Right atrium auricular region (tissue), 2 donors: ENCODE data around the gene DNAH5. TPM values are rescaled to one million over a fixed set of nuclear protein-coding genes. Genes with fewer than 3 reads are reported as not detected.

ENCODE experiments used
- DNase-seq: peaks from one replicate; pipeline ENCODE4 v3.0.0-alpha.2; 2019; ENCODE audit warnings: low spot score
- H3K27ac ChIP-seq, 2 donors: fragments of 200-600 bp; sonication (generic); 1 replicate in 1 of 2; 2 replicates in 1 of 2; pipeline ENCODE4 v1.5.1; 2016 to 2019
- H3K27me3 ChIP-seq, 2 donors: fragments of 200-600 bp; sonication (generic); one replicate each; pipeline versions ENCODE4 v1.5.1 to v1.6.0; 2017 to 2019
- H3K36me3 ChIP-seq: fragments of 200-600 bp; sonication (generic); one replicate; pipeline ENCODE4 v1.5.1; 2016
- H3K4me1 ChIP-seq, 2 donors: fragments of 200-600 bp; sonication (generic); one replicate each; pipeline versions ENCODE4 v1.5.1 to v1.6.0; 2017 to 2019
- H3K4me3 ChIP-seq, 2 donors: fragments of 200-600 bp; sonication (generic); 1 replicate in 1 of 2; 2 replicates in 1 of 2; pipeline ENCODE4 v1.5.1; 2017 to 2019; ENCODE audit warnings: mild to moderate bottlenecking in 1 of 2, moderate library complexity in 1 of 2
- H3K9me3 ChIP-seq, 2 donors: fragments of 200-600 bp; sonication (generic); one replicate each; pipeline ENCODE4 v1.5.1; 2019
- CTCF ChIP-seq, 2 donors: fragments of 200-600 bp; sonication (generic); IDR thresholded peaks; one replicate each; pipeline ENCODE4 v1.5.1; 2019; ENCODE audit warnings: antibody characterized with exemption in 2 of 2
- total RNA-seq, 2 donors: library from RNA; depleted of rRNA; stranded (reverse); fragments of >200 nt; gene quantifications; one replicate each; pipeline ENCODE4 v1.1.0, GENCODE V29; 2016

DNAH5 gene
- total RNA-seq, 2 donors from 2014 or later = 0.08 TPM; not detected in 1

- Histone ChIP-seq H3K4me1 (no peaks in the 10 kb centered on the region), H3K27ac (no peak overlapping the region), H3K27me3 (no peaks in the 10 kb centered on the region), H3K9me3 (peaks cover 0 to 6% of the 10 kb centered on the region in 2 donors), H3K36me3 (no peaks in the 10 kb centered on the region), H3K4me3 (no peak overlapping the region)
- TF ChIP-seq CTCF (IDR thresholded peaks at IDR 0.05) = no peak
- DNase-seq = no peak
Measured at GRCh38 chr5:13898569-13898968, 45.9 kb downstream of the DNAH5 start.

DNA sequence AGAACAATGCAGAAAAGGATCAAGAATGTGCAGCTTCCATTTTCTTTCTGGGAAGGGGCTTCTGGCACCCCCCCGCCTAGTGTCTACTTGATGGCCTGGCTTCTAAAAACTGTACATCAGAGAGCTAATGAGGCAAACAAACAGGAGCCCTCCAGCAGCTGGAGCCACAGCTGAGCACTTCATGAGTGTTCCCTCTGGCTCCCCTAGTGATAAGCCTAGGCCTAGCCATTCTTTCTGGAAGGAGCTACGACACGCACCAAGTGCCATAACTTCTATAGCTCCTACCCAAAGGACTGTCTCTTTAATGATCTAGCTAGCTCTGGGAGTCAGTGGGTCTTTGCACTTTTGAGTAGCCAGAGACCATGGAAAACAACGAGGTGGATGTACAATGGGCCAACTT lies 66.1 kb downstream of the DNAH5 start:
- Histone ChIP-seq H3K4me1 (no peaks in the 10 kb centered on the region), H3K27ac (no peak overlapping the region), H3K9me3 (peaks cover 0 to 23% of the 10 kb centered on the region in 2 donors), H3K4me3 (no peak overlapping the region), H3K36me3 (no peaks in the 10 kb centered on the region), H3K27me3 (no peaks in the 10 kb centered on the region)
- no peak for DNase-seq
- no peak for TF ChIP-seq CTCF (IDR thresholded peaks at IDR 0.05)

GRCh38 chr5:13866792-13867191 lies 77.7 kb downstream of the DNAH5 start:
- Histone ChIP-seq H3K27me3 (no peaks in the 10 kb centered on the region), H3K4me1 (no peaks in the 10 kb centered on the region), H3K27ac (no peak overlapping the region), H3K4me3 (no peak overlapping the region), H3K36me3 (no peaks in the 10 kb centered on the region), H3K9me3 (no peaks in the 10 kb centered on the region)
- no peak for TF ChIP-seq CTCF (IDR thresholded peaks at IDR 0.05)
- DNase-seq = no peak

- Histone ChIP-seq H3K36me3 (no peaks in the 10 kb centered on the region), H3K4me1 (no peaks in the 10 kb centered on the region), H3K27me3 (no peaks in the 10 kb centered on the region), H3K4me3 (no peak overlapping the region), H3K9me3 (no peaks in the 10 kb centered on the region), H3K27ac (no peak overlapping the region)
- TF ChIP-seq CTCF (IDR thresholded peaks at IDR 0.05) = no peak
- DNase-seq = no peak
Measured at GRCh38 chr5:13865312-13865711, 79.2 kb downstream of the DNAH5 start.

DNA sequence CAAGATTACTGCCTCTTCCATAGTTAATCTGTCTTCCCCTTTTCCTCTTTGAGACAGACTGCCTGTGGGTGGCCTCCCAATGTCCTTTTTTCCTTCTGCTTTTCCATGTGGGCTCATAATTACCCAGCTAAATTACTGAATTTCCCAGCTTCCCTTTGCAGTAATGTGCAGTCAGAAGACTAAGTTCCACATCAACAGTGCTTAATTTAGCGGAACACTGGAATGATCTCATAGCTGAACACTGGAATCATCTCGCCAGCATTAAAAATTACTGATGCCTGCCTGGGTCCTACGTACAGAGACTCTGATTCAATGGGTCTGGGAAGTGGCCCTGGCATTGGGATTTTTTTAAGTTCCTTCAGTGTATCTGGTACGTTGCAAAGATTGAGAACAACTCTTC lies 84.3 kb downstream of the DNAH5 start:
- peaks cover 0 to 9% of the 10 kb centered on the region in 2 donors for H3K9me3 ChIP-seq
- no peak for DNase-seq
- no peak for TF ChIP-seq CTCF (IDR thresholded peaks at IDR 0.05)
- H3K27ac ChIP-seq = no peak overlapping the region
- no peak overlapping the region for H3K4me3 ChIP-seq
- no peaks in the 10 kb centered on the region for H3K36me3 ChIP-seq
- H3K27me3 ChIP-seq = no peaks in the 10 kb centered on the region
- no peaks in the 10 kb centered on the region for H3K4me1 ChIP-seq

GRCh38 chr5:13859270-13860065 lies 85.0 kb downstream of the DNAH5 start:
- no peak for TF ChIP-seq CTCF (IDR thresholded peaks at IDR 0.05)
- H3K4me3 ChIP-seq = no peak overlapping the region

More at GRCh38 chr5:13859270-13860065, 85.0 kb downstream of the DNAH5 start:
- H3K9me3 ChIP-seq = peaks cover 0 to 9% of the 10 kb centered on the region in 2 donors
- H3K4me1 ChIP-seq = no peaks in the 10 kb centered on the region
- no peak overlapping the region for H3K27ac ChIP-seq
- DNase-seq = no peak
- no peaks in the 10 kb centered on the region for H3K36me3 ChIP-seq
- H3K27me3 ChIP-seq = no peaks in the 10 kb centered on the region
